DMS53 treated with DMSO at 0.1 percent for 48 hours (cell line): ENCODE data around the gene GALNTL6.
"Not testable (repeated sequence)": the region's sequence is repeated elsewhere in the genome, so short reads cannot be mapped to it uniquely, and the experiment has no call there.

Experiments
- DNase-seq: peaks from one replicate; lab custom pipeline; 2025; ENCODE audit not compliant: unreplicated experiment; lab: John Stamatoyannopoulos, UW

The GALNTL6 gene

GRCh38 chr4:172786039-172786792, 973.0 kb downstream of the GALNTL6 start:
- no peak for DNase-seq

GRCh38 chr4:172787111-172787510, 973.9 kb downstream of the GALNTL6 start:
- DNase-seq = no peak

- no peak for DNase-seq
Observed at GRCh38 chr4:172791841-172792240, 978.6 kb downstream of the GALNTL6 start.

- DNase-seq = no peak
Observed at GRCh38 chr4:172793565-172794306, 980.5 kb downstream of the GALNTL6 start.

- no peak for DNase-seq
Observed at GRCh38 chr4:172794307-172794703, 981.1 kb downstream of the GALNTL6 start.

- not testable (repeated sequence) for DNase-seq
Observed at GRCh38 chr4:172797281-172797680, 984.1 kb downstream of the GALNTL6 start.

- DNase-seq = no peak
Observed at GRCh38 chr4:172802032-172802431, 988.8 kb downstream of the GALNTL6 start.

- no peak for DNase-seq
Observed at GRCh38 chr4:172806841-172807240, 993.6 kb downstream of the GALNTL6 start.

- DNase-seq = no peak
Observed at GRCh38 chr4:172808196-172808595, 995.0 kb downstream of the GALNTL6 start.

- no peak for DNase-seq
Observed at GRCh38 chr4:172809319-172809718, 996.1 kb downstream of the GALNTL6 start.

- no peak for DNase-seq
Observed at GRCh38 chr4:172813359-172813923, 1000.2 kb downstream of the GALNTL6 start.

GRCh38 chr4:172815499-172816164, 1002.4 kb downstream of the GALNTL6 start:
- DNase-seq = no peak

- no peak for DNase-seq
Observed at GRCh38 chr4:172818901-172819300, 1005.7 kb downstream of the GALNTL6 start.

GRCh38 chr4:172819353-172819752, 1006.1 kb downstream of the GALNTL6 start:
- DNase-seq = no peak

- no peak for DNase-seq
Observed at GRCh38 chr4:172822331-172822730, 1009.1 kb downstream of the GALNTL6 start.

GRCh38 chr4:172826346-172826745, 1013.1 kb downstream of the GALNTL6 start:
- DNase-seq = no peak

GRCh38 chr4:172826861-172827260, 1013.7 kb downstream of the GALNTL6 start:
- no peak for DNase-seq

GRCh38 chr4:172830295-172830764, 1017.1 kb downstream of the GALNTL6 start:
- DNase-seq = no peak

- no peak for DNase-seq
Observed at GRCh38 chr4:172836661-172837060, 1023.5 kb downstream of the GALNTL6 start.

GRCh38 chr4:172838111-172838510, 1024.9 kb downstream of the GALNTL6 start:
- no peak for DNase-seq

GRCh38 chr4:172838943-172839342, 1025.7 kb downstream of the GALNTL6 start:
- DNase-seq = no peak
